ENCODE data around the gene SLC39A8.
"Not testable (repeated sequence)": the region's sequence is repeated elsewhere in the genome, so short reads cannot be mapped to it uniquely, and the experiment has no call there.

SLC39A8 gene

DNA sequence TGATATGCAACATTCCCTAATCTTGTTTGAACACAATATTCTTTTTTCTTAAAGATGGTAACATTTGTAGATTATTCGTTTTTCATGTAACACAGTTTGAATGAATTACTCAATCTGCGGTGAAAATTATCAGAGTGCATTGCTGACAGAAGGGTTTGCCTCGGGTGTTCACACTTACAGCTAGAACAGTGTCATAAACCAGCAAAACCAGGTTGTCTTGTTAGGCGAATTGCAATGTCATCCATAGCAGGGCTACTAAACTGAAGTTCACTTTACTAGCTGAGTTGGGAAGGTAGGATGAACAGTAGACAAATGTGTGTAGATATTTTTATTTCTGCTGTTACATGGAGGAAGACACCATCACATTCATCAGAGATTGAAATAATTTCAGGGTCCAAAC lies 98.9 kb downstream of the SLC39A8 start:
- no peak for ATAC-seq
- TF ChIP-seq TCF4 (CRISPR knock-in tag; IDR thresholded peaks at IDR 0.05; ENCODE audit: borderline replicate concordance) (no peak), TOX (CRISPR knock-in tag; IDR thresholded peaks at IDR 0.05; ENCODE audit: borderline replicate concordance) (no peak), SNAI2 (CRISPR knock-in tag; IDR thresholded peaks at IDR 0.05) (no peak)
- TF ChIP-seq, protein P1, sequence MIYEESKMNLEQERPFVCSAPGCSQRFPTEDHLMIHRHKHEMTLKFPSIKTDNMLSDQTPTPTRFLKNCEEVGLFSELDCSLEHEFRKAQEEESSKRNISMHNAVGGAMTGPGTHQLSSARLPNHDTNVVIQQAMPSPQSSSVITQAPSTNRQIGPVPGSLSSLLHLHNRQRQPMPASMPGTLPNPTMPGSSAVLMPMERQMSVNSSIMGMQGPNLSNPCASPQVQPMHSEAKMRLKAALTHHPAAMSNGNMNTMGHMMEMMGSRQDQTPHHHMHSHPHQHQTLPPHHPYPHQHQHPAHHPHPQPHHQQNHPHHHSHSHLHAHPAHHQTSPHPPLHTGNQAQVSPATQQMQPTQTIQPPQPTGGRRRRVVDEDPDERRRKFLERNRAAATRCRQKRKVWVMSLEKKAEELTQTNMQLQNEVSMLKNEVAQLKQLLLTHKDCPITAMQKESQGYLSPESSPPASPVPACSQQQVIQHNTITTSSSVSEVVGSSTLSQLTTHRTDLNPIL (CRISPR knock-in tag; IDR thresholded peaks at IDR 0.05; ENCODE audit: low read depth): no peak

- ATAC-seq: no peak
- TF ChIP-seq RARB (CRISPR knock-in tag; IDR thresholded peaks at IDR 0.05) (no peak), TOX (CRISPR knock-in tag; IDR thresholded peaks at IDR 0.05; ENCODE audit: borderline replicate concordance) (no peak), CSDC2 (CRISPR knock-in tag; IDR thresholded peaks at IDR 0.05) (no peak), BACH2 (CRISPR knock-in tag; IDR thresholded peaks at IDR 0.05; ENCODE audit: borderline replicate concordance) (no peak), ESRRG (CRISPR knock-in tag; IDR thresholded peaks at IDR 0.05) (no peak), ISL1 (CRISPR knock-in tag; IDR thresholded peaks at IDR 0.05) (no peak), SNAI2 (CRISPR knock-in tag; IDR thresholded peaks at IDR 0.05) (no peak), ZC3H10 (CRISPR knock-in tag; IDR thresholded peaks at IDR 0.05) (no peak), ZNF8 (CRISPR knock-in tag; IDR thresholded peaks at IDR 0.05) (no peak), OSR1 (CRISPR knock-in tag; IDR thresholded peaks at IDR 0.05) (no peak), ZNF565 (CRISPR knock-in tag; conservative IDR thresholded peaks at IDR 0.05; ENCODE audit: low read depth) (no peak), TSHZ2 (CRISPR knock-in tag; IDR thresholded peaks at IDR 0.05) (no peak), GLIS3 (CRISPR knock-in tag; IDR thresholded peaks at IDR 0.05) (no peak), PPARA (CRISPR knock-in tag; IDR thresholded peaks at IDR 0.05; ENCODE audit: borderline replicate concordance) (no peak), TCF4 (CRISPR knock-in tag; IDR thresholded peaks at IDR 0.05; ENCODE audit: borderline replicate concordance) (no peak), ZNF70 (CRISPR knock-in tag; IDR thresholded peaks at IDR 0.05) (no peak)
- TF ChIP-seq, protein P2, sequence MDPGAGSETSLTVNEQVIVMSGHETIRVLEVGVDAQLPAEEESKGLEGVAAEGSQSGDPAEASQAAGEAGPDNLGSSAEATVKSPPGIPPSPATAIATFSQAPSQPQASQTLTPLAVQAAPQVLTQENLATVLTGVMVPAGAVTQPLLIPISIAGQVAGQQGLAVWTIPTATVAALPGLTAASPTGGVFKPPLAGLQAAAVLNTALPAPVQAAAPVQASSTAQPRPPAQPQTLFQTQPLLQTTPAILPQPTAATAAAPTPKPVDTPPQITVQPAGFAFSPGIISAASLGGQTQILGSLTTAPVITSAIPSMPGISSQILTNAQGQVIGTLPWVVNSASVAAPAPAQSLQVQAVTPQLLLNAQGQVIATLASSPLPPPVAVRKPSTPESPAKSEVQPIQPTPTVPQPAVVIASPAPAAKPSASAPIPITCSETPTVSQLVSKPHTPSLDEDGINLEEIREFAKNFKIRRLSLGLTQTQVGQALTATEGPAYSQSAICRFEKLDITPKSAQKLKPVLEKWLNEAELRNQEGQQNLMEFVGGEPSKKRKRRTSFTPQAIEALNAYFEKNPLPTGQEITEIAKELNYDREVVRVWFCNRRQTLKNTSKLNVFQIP (CRISPR knock-in tag; IDR thresholded peaks at IDR 0.05; ENCODE audit: borderline replicate concordance, low read depth): no peak
- TF ChIP-seq, protein P1 (CRISPR knock-in tag; IDR thresholded peaks at IDR 0.05; ENCODE audit: low read depth): no peak
These were observed 100.3 kb downstream of the SLC39A8 start for GRCh38 chr4:102244878-102245535.

DNA sequence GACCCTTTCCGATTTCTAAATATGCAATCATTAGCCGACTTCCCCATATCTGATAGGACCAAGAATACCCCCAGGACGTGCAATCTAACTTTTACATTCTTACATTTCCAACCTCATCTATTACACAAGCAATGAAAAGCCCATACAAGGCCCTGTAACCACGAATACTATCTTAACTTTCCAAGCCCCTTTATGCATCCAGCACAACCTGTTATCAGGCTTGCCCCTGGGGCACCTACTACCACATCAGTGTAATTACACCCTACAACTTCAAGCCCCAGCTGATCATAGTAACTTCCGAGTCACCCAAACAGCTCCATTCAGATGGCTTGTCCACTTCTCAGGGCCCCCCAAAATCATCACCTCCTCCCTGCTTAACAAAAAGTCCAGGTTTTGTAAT lies 102.0 kb downstream of the SLC39A8 start:
- ATAC-seq: not testable (repeated sequence)

GRCh38 chr4:102234243-102234838 lies 110.9 kb downstream of the SLC39A8 start:
- no peak for ATAC-seq
- TF ChIP-seq CSDC2 (CRISPR knock-in tag; IDR thresholded peaks at IDR 0.05) (no peak), BACH2 (CRISPR knock-in tag; IDR thresholded peaks at IDR 0.05; ENCODE audit: borderline replicate concordance) (no peak), PPARA (CRISPR knock-in tag; IDR thresholded peaks at IDR 0.05; ENCODE audit: borderline replicate concordance) (no peak), TCF4 (CRISPR knock-in tag; IDR thresholded peaks at IDR 0.05; ENCODE audit: borderline replicate concordance) (no peak), TOX (CRISPR knock-in tag; IDR thresholded peaks at IDR 0.05; ENCODE audit: borderline replicate concordance) (no peak)
- TF ChIP-seq, protein P2 (CRISPR knock-in tag; IDR thresholded peaks at IDR 0.05; ENCODE audit: borderline replicate concordance, low read depth): no peak
